AG09319 (cell line): ENCODE measurements around the gene CYBRD1.
A peak's percentile ranks its signal among the peaks of the same experiment; 100 is the strongest.

Experiments
- DNase-seq: peaks from one replicate; pipeline ENCODE4 v3.0.0-alpha.2; 2010; ENCODE audit warnings: low read depth; ENCODE audit errors: extremely low read depth
- TF ChIP-seq, protein P1 (sequence below): IDR thresholded peaks from 2 replicates; pipeline ENCODE4 v1.5.1; 2011; ENCODE audit warnings: low read depth, mild to moderate bottlenecking, inconsistent platforms, low read length, moderate library complexity

The CYBRD1 gene

GRCh38 chr2:171516793-171517192 lies 5.5 kb upstream of the CYBRD1 start:
- no peak for DNase-seq
- TF ChIP-seq, protein P1, sequence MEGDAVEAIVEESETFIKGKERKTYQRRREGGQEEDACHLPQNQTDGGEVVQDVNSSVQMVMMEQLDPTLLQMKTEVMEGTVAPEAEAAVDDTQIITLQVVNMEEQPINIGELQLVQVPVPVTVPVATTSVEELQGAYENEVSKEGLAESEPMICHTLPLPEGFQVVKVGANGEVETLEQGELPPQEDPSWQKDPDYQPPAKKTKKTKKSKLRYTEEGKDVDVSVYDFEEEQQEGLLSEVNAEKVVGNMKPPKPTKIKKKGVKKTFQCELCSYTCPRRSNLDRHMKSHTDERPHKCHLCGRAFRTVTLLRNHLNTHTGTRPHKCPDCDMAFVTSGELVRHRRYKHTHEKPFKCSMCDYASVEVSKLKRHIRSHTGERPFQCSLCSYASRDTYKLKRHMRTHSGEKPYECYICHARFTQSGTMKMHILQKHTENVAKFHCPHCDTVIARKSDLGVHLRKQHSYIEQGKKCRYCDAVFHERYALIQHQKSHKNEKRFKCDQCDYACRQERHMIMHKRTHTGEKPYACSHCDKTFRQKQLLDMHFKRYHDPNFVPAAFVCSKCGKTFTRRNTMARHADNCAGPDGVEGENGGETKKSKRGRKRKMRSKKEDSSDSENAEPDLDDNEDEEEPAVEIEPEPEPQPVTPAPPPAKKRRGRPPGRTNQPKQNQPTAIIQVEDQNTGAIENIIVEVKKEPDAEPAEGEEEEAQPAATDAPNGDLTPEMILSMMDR, result no peak

- DNase-seq, result no peak
- TF ChIP-seq, protein P1, result no peak
Measured at GRCh38 chr2:171520471-171520870, 1.8 kb upstream of the CYBRD1 start.

GRCh38 chr2:171521361-171522051 lies 768 bp upstream of the CYBRD1 start:
- TF ChIP-seq, protein P1, result no peak
- no peak for DNase-seq

DNA sequence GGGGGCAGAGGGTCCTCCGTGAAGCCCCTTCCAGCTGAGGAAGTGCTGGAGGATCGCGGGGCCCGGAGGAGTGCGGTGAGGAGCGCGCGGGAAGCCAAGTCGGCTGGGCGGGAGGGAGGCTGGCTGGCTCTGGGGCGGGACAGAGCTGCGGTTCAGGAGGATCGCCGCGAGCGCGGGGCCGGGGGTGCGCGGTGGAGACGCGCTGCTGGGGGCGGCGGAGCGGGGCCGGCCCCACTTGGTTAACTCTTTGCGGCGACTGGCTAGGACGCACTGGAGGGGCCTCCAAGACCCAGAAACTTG lies 464 bp downstream of the CYBRD1 start:
- no peak for DNase-seq
- TF ChIP-seq, protein P1, result no peak

DNA sequence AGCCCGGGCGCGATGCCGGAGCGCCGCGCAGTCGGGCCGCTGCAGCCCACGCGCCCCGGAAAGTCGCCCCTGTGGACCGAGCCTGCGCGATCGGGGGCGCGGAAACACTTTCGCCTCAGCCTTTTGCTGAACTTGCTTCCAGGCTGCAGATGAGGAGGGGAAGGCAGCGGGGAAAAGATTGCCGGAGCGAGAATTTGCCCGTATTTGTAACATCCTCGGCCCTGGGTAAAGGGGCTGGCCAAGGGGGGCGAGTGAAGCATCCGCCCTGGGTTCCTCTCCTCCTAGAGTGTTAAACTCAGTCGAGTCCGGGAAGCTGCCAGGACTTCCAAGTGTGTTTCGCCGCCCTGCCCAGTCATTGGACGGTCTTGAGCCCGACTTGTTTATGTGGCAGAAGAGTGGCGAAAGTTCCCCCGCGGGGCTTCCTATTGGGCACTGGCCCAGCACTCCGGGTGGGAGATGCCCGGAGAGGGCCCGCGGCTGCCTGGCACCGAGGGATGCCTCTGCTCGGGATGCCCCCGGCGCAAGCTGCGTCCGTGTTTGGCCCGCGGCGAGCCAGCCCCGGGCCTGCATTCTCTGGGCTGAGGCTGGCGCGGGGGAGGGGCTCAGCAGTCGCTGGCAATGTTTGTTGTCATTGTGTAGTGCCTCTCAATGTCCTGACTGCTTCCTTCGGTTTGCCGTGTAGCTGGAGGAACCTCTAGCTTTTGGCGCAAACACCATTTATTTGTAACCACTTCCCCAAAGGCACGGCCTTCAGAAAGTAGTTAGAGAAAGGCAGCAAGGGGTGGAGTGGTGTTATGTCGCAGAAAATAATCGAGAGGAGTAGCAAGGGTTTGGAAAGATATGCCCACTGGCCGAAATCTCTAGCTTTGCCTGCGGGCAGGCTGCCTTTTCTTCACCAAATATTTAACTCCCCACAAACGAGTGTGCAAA lies 1.1 kb downstream of the CYBRD1 start:
- TF ChIP-seq, protein P1, result no peak

DNA sequence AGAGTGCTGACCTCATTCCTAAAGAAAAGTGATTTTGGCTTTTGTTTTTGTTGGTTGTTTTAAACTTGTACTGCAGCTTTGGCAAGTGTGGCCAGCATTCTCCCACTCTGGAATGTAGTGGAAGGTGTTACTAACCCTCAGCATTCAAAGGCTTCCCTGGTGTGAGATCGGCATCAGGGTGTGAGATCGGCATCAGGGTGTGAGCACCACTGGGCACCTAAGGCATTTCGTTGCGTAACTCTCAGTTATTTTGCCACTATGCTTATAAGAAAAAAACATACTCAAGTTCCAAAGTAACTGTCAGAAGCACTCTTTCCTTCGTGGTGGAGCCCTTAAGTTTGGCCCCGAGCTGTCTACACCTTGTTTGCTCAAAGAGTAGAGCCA lies 1.7 kb downstream of the CYBRD1 start:
- TF ChIP-seq, protein P1, result no peak

More for the DNA sequence above, 1.1 kb downstream of the CYBRD1 start:
- peak; percentile 36 for DNase-seq

DNA sequence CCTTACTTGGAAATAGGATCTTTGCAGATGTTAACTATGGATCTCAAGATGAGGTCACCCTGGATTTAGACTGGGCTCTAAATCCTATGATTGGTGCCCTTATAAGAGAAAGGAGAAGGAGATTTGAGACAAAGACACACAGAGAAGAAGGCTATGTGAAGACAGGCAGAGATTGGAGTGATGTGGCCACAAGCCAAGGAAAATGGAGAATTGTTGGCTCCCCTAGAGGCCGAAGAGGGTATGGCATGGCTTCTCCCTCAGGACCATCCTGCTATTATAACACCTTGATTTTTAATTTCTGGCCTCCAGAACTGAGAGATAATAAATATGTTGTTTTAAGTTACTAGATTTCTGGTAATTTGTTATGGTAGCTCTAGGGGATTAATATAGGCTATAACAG lies 7.6 kb downstream of the CYBRD1 start:
- DNase-seq, result no peak
- TF ChIP-seq, protein P1, result peak; percentile 36

More for the DNA sequence above, 1.7 kb downstream of the CYBRD1 start:
- DNase-seq, result no peak
